ENCODE results near the gene AGAP3. TPM values are rescaled to one million over a fixed set of nuclear protein-coding genes. Genes with fewer than 3 reads are reported as not detected.

AGAP3 gene
- total and polyA plus RNA-seq, 3 donors from 2014 or later: 44.1 to 90.5 (median 65.6) TPM

DNA sequence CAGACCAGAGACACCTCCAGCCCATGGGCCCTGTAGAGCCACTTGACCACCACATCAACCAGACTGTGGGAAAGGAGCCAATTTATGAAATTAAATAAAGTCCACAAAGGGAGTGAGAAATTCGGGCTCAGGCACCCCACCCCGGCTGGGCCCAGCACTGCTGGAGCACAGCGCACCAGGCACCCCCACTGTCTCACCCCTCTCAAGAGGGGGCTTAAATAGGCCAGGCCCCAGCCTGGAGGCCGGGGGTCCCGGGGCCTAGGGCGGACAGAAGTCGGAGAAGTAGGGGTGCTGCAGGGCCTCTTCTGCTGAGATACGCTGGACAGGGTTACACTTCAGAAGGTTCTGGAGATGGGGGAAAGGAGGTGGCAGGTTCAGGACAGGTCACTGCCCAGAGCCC, 32.5 kb upstream of the AGAP3 start:
- H3K27ac ChIP-seq: no peak overlapping the region
- intact Hi-C loops (cut with DNase I; ENCODE audit: low total_unique reads): no loop called here
- H3K36me3 ChIP-seq (ENCODE audit: low read depth, missing control alignments): no peaks in the 10 kb centered on the region
- 90 to 100% methylated on average over 1 to 8 of the region's 8 CpGs for WGBS, 2 donors
- H3K9me3 ChIP-seq: no peaks in the 10 kb centered on the region
- TF ChIP-seq, protein P1, sequence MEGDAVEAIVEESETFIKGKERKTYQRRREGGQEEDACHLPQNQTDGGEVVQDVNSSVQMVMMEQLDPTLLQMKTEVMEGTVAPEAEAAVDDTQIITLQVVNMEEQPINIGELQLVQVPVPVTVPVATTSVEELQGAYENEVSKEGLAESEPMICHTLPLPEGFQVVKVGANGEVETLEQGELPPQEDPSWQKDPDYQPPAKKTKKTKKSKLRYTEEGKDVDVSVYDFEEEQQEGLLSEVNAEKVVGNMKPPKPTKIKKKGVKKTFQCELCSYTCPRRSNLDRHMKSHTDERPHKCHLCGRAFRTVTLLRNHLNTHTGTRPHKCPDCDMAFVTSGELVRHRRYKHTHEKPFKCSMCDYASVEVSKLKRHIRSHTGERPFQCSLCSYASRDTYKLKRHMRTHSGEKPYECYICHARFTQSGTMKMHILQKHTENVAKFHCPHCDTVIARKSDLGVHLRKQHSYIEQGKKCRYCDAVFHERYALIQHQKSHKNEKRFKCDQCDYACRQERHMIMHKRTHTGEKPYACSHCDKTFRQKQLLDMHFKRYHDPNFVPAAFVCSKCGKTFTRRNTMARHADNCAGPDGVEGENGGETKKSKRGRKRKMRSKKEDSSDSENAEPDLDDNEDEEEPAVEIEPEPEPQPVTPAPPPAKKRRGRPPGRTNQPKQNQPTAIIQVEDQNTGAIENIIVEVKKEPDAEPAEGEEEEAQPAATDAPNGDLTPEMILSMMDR (IDR thresholded peaks at IDR 0.05): no peak
- no peak for TF ChIP-seq POLR2A (IDR thresholded peaks at IDR 0.05)
- peaks cover 10% of the 10 kb centered on the region for H3K4me1 ChIP-seq
- no peak for DNase-seq
- no peak overlapping the region for H3K4me3 ChIP-seq
- no peaks in the 10 kb centered on the region for H3K27me3 ChIP-seq

DNA sequence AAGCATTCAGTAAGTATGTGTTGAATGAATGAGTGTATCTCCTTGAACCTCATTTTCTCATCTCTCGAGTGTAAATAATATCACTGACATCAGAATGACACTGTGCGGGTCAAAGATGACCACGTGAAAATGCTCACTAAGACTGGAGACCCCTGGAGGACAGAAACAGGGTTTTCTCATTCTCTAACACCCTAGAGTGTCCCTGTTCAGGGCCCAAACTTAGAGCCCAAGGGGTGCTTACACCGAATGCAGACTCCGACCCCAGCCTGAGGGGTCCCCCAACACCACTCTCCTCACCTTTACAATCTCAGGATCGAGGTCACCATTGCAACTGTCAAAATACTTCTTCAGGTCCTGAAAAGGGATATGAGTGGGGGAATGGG, 30.0 kb upstream of the AGAP3 start:
- no peaks in the 10 kb centered on the region for H3K36me3 ChIP-seq (ENCODE audit: low read depth, missing control alignments)
- TF ChIP-seq POLR2A (IDR thresholded peaks at IDR 0.05): no peak
- TF ChIP-seq, protein P1 (IDR thresholded peaks at IDR 0.05): no peak
- H3K9me3 ChIP-seq: no peaks in the 10 kb centered on the region
- intact Hi-C loops (cut with DNase I; ENCODE audit: low total_unique reads): no loop called here
- peaks cover 22% of the 10 kb centered on the region for H3K4me1 ChIP-seq
- H3K27ac ChIP-seq: no peak overlapping the region
- DNase-seq: no peak
- no peaks in the 10 kb centered on the region for H3K27me3 ChIP-seq
- 76 to 85% methylated on average over 6 of the region's 6 CpGs for WGBS, 2 donors
- no peak overlapping the region for H3K4me3 ChIP-seq

DNA sequence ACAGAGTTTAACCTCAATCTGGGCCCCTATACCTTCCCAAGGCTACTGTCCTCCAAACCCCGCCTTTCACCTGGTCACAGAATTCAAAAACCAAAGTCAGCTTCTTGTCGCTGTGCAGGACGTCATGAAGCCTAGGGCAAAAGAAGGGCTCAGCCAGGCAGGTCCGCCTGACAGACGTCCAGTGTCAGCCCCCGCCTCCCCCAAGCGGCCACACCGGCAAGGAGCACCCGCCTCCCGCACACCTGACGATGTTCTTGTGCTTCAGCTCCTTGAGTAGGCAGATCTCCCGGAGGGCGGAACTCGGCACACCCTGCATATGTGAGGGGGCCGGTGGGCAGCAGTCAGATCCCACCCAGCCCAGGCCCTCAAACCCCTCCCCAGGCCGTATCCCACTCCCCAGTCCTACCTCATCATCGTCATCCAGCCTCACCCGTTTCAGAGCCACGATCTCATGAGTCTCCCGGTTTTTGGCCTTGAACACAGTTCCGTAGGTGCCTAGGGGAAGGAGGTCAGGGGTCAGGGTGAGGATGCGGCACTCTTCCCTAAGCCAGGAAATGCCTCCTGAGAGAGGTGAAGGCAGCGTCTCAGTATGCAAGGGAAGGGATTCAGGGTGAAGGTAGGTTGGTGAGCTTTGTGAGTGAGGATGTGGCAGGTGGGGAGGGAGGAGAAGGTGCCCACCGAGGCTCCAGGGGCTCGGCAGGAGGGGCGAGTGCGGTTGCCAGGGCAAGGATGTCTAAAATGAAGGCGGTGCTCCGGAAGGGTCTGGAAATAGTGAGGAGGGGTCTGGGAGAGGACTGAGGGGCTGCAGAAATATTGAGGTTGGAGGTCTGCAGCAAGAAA, 29.4 kb upstream of the AGAP3 start:
- no peak overlapping the region for H3K27ac ChIP-seq
- peak overlapping the region; percentile 86 to 93 for H3K4me3 ChIP-seq
- TF ChIP-seq, protein P1 (IDR thresholded peaks at IDR 0.05): no peak
- intact Hi-C loops (cut with DNase I; ENCODE audit: low total_unique reads): no loop called here
- DNase-seq: no peak
- 22 to 35% methylated on average over 22 to 29 of the region's 29 CpGs for WGBS, 2 donors
- H3K27me3 ChIP-seq: no peaks in the 10 kb centered on the region
- H3K36me3 ChIP-seq (ENCODE audit: low read depth, missing control alignments): no peaks in the 10 kb centered on the region
- peaks cover 28% of the 10 kb centered on the region for H3K4me1 ChIP-seq
- H3K9me3 ChIP-seq: no peaks in the 10 kb centered on the region

DNA sequence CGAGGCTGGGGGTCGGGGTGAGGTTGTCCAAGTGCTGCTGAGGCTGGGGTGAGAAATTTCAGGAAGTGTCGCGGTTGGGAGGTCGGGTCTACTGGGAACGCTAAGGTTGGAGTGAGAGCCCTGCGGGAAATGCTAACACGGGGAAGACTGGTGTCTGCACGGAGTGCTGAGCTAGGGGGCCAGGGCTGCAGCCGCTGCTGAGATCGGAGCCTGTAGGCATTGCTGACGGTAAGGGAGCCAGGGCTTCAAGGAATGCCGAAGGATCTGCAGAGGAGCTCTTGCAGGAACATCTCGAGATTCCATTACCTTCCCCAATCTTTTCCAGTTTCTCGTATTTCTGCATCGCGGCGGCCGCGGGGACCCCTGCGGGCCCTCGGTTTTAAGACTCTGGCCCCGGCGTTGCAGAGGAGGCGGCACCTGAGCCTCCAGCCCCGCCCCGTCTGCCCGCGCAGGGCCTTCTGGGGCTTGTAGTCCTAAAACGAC, 28.7 kb upstream of the AGAP3 start, which contains the start of gene CDK5:
CDK5 (minus strand) TSS at position 392 of the 483 bp plus-strand sequence; CDS start at position 343, 49 bp downstream.
- WGBS, 2 donors: 0% methylated on average over 29 to 30 of the region's 30 CpGs
- intact Hi-C loops (cut with DNase I; ENCODE audit: low total_unique reads): no loop called here
- no peak for DNase-seq
- TF ChIP-seq, protein P1 (IDR thresholded peaks at IDR 0.05): no peak
- TF ChIP-seq POLR2A (IDR thresholded peaks at IDR 0.05): no peak
- H3K4me1 ChIP-seq: peaks cover 34% of the 10 kb centered on the region
- no peaks in the 10 kb centered on the region for H3K27me3 ChIP-seq
- H3K9me3 ChIP-seq: no peaks in the 10 kb centered on the region
- H3K4me3 ChIP-seq: peak within 1 kb of the TSS; percentile 86 to 93
- H3K27ac ChIP-seq: peak within 1 kb of the TSS; percentile 84 to 98
- H3K36me3 ChIP-seq (ENCODE audit: low read depth, missing control alignments): no peaks in the 10 kb centered on the region

Data from testis (tissue), 3 donors.